ENCODE measurements around the gene CD79B. TPM values are rescaled to one million over a fixed set of nuclear protein-coding genes. Genes with fewer than 3 reads are reported as not detected.
A peak's percentile ranks its signal among the peaks of the same experiment; 100 is the strongest.

CD79B gene
- polyA plus RNA-seq, 1 of the 3 experiments (the other 2 are of a cell fraction): 0.10 TPM

DNA sequence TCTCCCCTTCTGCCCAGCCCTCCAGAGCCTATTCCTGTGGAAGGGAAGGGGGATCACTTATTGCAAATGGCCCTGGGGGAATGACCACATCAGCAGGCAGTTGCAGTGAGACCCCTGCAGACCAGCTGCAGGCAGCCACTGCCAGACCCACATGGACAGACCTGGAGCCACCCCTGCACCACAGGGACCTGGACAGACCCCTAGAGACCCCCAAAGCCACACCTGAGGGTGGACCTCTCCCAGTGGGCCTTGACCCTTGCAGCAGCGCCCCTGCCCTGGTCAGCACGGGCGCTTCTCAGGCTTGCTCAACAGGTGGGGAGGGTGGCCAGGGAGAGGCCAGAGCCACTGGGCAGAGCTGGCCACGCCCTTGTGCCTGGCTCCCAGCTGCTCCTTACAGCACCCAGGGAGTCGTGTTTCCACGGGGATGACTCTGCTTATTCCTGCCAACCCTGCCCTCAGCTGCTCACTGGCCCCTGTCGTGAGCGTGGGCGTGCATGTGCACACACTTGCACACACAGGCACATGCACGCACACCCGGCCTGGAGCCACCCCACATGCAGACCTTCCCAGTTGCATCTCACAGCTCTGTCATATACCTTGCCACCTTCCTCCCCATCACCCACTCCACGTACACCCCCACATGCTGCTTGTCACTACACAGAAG, 41.9 kb upstream of the CD79B start:
- no peak for DNase-seq
- POLR2A ChIA-PET: no interaction called here

DNA sequence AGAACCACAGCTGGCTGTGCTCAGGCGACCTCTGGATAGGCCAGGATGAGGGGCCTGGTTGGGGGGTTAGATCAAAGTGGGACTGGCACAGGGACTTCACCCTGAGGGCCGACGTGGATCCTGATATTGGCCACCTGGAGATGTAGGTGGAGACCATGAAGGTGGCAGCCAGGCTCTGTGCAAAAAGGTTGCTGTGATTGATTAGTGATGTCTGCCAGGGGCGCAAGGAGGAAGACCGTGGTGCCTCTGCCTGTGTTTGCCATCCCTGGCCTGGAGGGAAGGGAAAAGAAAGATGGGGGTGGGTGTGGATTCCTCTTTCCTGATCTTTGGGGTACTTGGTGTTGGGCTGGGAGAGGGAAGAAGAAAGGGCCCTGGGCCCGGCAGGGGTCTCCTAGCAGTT, 41.1 kb upstream of the CD79B start:
- WGBS (ENCODE audit: low lambda C conversion rate): 92% methylated on average over 6 of the region's 6 CpGs
- POLR2A ChIA-PET: no interaction called here

More for the DNA sequence above, 41.9 kb upstream of the CD79B start:
- no peaks in the 10 kb centered on the region for H3K9me3 ChIP-seq
- H3K4me1 ChIP-seq (ENCODE audit: control insufficient read depth in 1 of 2, insufficient read depth in 2 of 2, low read depth in 1 of 2, low read length in 1 of 2): peaks cover 7 to 12% of the 10 kb centered on the region in 2 experiments; a peak in 3 of 4 replicates
- CTCF ChIA-PET: interaction anchor here (1.2 to 3.2 kb wide), 9 partner anchors 10 to 108 kb away, joined by 3 to 18 read pairs (median 5); partner anchors contain the start of genes CSHL1 and GH1
- no peaks in the 10 kb centered on the region for H4K20me1 ChIP-seq (ENCODE audit: insufficient read depth)
- H3K9ac ChIP-seq: no peak overlapping the region
- H3K9me2 ChIP-seq: no peaks in the 10 kb centered on the region
- H3K79me2 ChIP-seq (ENCODE audit: insufficient read depth): no peaks in the 10 kb centered on the region
- H3K36me3 ChIP-seq (replicated peaks in 1 of 2; ENCODE audit: control insufficient read depth in 1 of 2, insufficient read depth in 2 of 2, low read length in 1 of 2): no peaks in the 10 kb centered on the region
- H3K27ac ChIP-seq (ENCODE audit: low read depth in 2 of 2, low read length in 1 of 2): peak overlapping the region in 1 of 2 experiments; percentile 16; a peak in 1 of 4 replicates
- H3K4me2 ChIP-seq: peak overlapping the region; percentile 56
- H3K4me3 ChIP-seq (ENCODE audit: low read depth in 2 of 2, low read length in 1 of 2): peak overlapping the region in 1 of 2 experiments; percentile 0; a peak in 1 of 4 replicates
- TF ChIP-seq EZH2phosphoT487 (IDR thresholded peaks at IDR 0.05; ENCODE audit: borderline replicate concordance, low read depth): no peak
- TF ChIP-seq, protein P1, sequence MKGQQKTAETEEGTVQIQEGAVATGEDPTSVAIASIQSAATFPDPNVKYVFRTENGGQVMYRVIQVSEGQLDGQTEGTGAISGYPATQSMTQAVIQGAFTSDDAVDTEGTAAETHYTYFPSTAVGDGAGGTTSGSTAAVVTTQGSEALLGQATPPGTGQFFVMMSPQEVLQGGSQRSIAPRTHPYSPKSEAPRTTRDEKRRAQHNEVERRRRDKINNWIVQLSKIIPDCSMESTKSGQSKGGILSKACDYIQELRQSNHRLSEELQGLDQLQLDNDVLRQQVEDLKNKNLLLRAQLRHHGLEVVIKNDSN (IDR thresholded peaks at IDR 0.05; ENCODE audit: borderline replicate concordance, low read depth): no peak
- no peak for TF ChIP-seq FOXM1 (IDR thresholded peaks at IDR 0.05; ENCODE audit: low read depth)
- TF ChIP-seq SIN3A (IDR thresholded peaks at IDR 0.05; ENCODE audit: borderline replicate concordance, low read depth, low read length): no peak
- TF ChIP-seq RXRA (IDR thresholded peaks at IDR 0.05; ENCODE audit: borderline replicate concordance, low read depth): no peak
- no peak overlapping the region for H2AFZ ChIP-seq (ENCODE audit: low read depth)
- H3F3A ChIP-seq (replicated peaks; ENCODE audit: insufficient read depth): no peaks in the 10 kb centered on the region
- H3K27me3 ChIP-seq (ENCODE audit: insufficient read depth): no peaks in the 10 kb centered on the region
- 57% methylated on average over 12 of the region's 12 CpGs for WGBS (ENCODE audit: low lambda C conversion rate)

More for the DNA sequence above, 41.1 kb upstream of the CD79B start:
- TF ChIP-seq TAF1 (IDR thresholded peaks at IDR 0.05; ENCODE audit: borderline replicate concordance, low read depth, low read length) (no peak), MXI1 (IDR thresholded peaks at IDR 0.05; ENCODE audit: low read depth, low read length) (no peak), TEAD4 (IDR thresholded peaks at IDR 0.05; ENCODE audit: borderline replicate concordance, insufficient read depth) (no peak), TCF12 (IDR thresholded peaks at IDR 0.05) (no peak)
- TF ChIP-seq, protein P1 (IDR thresholded peaks at IDR 0.05; ENCODE audit: borderline replicate concordance, low read depth): no peak
- no peaks in the 10 kb centered on the region for H3K36me3 ChIP-seq (replicated peaks in 1 of 2; ENCODE audit: control insufficient read depth in 1 of 2, insufficient read depth in 2 of 2, low read length in 1 of 2)
- no peak overlapping the region for H3K4me3 ChIP-seq (ENCODE audit: low read depth in 2 of 2, low read length in 1 of 2)
- no peaks in the 10 kb centered on the region for H4K20me1 ChIP-seq (ENCODE audit: insufficient read depth)
- no peaks in the 10 kb centered on the region for H3F3A ChIP-seq (replicated peaks; ENCODE audit: insufficient read depth)
- no peak for DNase-seq
- H3K9ac ChIP-seq: no peak overlapping the region
- no peak overlapping the region for H3K27ac ChIP-seq (ENCODE audit: low read depth in 2 of 2, low read length in 1 of 2)
- H3K79me2 ChIP-seq (ENCODE audit: insufficient read depth): no peaks in the 10 kb centered on the region
- CTCF ChIA-PET: interaction anchor here (1.2 to 3.1 kb wide), 6 partner anchors 17 to 107 kb away, joined by 4 to 14 read pairs (median 6); partner anchors contain the start of gene GH1
- H3K9me2 ChIP-seq: no peaks in the 10 kb centered on the region
- no peak overlapping the region for H3K4me2 ChIP-seq
- H2AFZ ChIP-seq (ENCODE audit: low read depth): no peak overlapping the region
- H3K9me3 ChIP-seq: no peaks in the 10 kb centered on the region
- no peaks in the 10 kb centered on the region for H3K27me3 ChIP-seq (ENCODE audit: insufficient read depth)
- H3K4me1 ChIP-seq (ENCODE audit: control insufficient read depth in 1 of 2, insufficient read depth in 2 of 2, low read depth in 1 of 2, low read length in 1 of 2): peaks cover 6 to 12% of the 10 kb centered on the region in 2 experiments; a peak in 3 of 4 replicates
